TTC549 (cell line): ENCODE measurements around the gene TAGLN.
A peak's percentile ranks its signal among the peaks of the same experiment; 100 is the strongest.

Experiments
- FAIRE-seq: peaks from 2 replicates; lab custom pipeline; 2012; peaks lifted over from hg19 to GRCh38; lab: Jason Lieb, UNC

TAGLN gene

DNA sequence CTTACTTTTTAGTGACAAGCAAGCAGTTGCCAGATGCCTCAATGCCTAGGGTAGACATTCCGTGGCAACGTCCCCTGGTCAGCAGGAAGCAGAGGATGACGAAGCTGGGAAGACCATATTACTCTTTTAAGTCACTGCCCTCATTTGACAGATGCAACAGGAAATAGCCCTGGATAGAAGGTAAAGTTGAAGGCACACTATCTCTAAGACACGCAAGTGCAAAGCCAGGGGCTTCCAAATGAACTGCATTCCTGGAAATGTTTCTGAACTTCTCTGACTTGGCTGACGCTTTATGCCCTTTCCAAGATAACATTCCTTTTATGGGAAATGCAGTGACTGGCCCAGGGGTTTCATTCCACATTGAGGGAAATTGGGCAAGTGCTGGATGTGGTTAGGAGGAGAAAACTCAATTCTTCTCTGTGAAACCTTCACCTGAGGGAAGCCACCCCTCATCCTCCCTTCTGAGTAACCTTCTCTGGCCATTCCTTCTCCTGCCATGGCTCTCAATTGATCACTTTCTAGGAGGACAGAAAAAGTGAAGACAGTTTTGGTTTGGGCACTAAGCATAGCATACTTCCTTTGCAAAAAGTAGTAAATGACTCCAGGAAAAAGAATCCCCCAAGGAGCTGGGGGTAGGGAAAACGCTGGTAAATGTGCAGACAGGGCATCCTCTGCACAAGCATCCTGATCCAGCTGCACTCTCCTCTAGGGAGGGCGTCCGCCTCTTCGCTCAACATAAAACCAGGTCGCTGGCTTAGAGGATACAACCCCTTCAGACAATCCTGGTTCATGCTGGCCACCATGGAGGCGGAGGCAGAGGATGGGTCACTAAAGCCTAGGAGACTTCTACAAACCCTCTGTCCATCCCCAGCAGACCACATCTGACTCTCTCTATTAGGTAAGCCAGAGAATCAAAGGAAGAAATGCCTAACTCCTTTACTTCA is 18.2 kb downstream of the TAGLN start:
- FAIRE-seq, result no peak

DNA sequence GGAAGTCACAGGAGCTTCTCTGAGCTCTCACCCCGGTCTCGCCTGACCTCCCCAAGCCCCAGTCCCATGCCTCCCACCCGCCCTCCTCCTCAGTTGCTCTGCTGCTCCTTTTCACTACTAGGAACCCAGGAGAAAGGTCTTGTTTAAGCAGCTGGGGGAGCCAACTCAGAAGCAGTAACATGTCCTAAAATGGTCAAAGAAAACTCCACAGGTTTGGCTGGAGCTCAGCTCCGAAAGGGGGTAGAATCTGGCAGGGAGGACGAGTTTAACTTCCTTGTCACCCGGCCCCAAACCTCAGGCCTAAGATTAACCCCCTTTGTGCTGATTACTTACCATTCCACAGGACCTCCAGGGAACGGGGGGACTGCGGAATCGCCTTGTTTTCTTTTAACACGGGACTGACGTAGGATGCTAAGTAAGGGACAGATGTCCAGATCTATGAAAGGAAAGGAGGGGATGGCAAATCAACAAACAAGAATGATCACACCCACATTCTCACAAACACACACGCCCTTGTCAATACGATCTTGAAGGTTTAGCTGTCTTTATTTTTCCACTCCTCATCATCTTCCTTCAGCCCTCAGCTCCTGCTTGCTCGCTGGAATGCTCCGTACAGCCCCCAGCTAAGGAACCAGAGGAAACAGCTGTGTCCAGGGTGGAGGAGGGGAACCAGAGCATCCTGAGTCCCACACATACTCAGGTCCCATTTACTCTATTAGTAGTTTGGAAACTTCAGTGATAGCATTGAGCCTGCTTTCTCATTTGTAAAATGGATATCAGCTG is 19.2 kb downstream of the TAGLN start:
- no peak for FAIRE-seq

DNA sequence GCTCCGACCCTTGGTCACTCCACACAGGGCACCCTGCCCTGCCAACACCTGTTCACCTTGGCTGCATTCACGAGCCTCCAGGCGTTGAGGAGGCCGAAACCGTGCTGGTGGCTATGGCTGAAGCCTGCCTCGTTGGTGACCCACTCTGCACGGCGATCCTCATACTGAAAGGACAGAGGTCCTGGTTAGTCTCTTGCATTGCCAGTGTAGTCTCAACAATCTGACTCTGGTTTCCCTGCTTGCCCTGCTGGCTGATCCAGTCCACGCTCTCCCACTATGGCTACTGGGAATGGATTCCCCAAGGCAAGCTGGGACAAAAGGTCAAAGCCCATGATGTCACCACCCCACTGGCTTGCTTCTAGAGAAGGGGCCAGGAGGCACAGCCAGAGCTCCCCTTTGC is 19.8 kb downstream of the TAGLN start:
- FAIRE-seq, result no peak

- FAIRE-seq, result no peak
Measured at GRCh38 chr11:117219455-117219854, 20.3 kb downstream of the TAGLN start.

DNA sequence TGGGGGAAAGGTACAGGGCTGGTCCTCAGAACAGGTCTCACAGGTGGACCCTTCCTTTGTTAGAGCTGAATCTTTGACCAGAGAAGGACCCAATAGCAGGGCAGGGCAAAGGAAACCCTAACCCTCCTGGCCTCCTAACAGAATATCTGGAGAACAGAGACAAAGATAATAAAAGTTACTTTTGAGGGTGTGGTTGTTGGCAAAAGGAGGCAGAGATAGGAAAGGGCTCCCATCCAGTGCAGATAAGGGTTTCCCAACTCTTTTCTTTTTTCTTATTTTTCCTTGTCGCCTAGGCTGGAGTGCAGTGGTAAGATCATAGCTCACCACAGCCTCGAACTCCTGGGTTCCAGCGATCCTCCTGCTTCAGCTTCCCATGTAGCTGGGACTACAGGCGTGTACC is 20.8 kb downstream of the TAGLN start:
- no peak for FAIRE-seq

GRCh38 chr11:117220568-117220967 is 21.4 kb downstream of the TAGLN start:
- no peak for FAIRE-seq

DNA sequence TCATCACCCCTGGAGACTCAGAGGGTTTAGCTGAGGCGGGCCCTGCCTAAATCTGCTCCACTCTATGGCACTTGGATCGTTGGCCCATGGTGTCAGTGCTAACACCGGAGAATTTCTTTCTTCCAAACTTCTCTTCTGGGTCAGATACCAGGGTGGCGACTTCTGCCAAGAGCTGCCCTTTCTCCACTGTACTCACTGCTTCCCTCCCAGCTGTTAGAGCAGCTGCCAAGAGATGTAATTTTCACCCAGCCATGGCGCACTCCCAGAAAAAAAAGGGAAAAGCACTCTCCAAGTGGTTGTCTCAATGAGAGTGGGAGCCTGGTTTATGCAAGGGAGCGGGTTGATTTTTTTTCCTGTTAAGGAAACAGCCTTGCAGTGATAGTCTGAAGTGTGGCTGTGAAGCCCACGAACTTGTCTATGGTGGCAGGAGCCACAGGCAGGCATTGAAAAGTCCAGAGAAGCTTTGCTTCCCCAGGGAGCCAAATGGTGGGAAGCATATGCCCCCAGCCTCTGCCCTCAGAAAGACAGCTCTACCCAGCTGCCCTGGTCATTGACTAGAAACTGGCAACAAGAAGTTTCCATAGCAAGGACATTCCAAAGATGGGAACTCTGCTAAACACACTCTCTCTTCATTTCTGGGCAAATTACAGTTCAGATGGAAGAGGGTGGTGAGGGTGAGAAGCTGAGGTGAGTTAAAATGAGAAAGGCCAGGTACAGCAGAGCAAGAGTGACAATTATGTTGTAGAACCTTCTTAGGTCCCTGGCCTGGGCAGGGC is 22.0 kb downstream of the TAGLN start:
- no peak for FAIRE-seq

- FAIRE-seq, result no peak
Measured at GRCh38 chr11:117221775-117222517, 22.8 kb downstream of the TAGLN start.

GRCh38 chr11:117222991-117223740 is 24.0 kb downstream of the TAGLN start:
- no peak for FAIRE-seq

DNA sequence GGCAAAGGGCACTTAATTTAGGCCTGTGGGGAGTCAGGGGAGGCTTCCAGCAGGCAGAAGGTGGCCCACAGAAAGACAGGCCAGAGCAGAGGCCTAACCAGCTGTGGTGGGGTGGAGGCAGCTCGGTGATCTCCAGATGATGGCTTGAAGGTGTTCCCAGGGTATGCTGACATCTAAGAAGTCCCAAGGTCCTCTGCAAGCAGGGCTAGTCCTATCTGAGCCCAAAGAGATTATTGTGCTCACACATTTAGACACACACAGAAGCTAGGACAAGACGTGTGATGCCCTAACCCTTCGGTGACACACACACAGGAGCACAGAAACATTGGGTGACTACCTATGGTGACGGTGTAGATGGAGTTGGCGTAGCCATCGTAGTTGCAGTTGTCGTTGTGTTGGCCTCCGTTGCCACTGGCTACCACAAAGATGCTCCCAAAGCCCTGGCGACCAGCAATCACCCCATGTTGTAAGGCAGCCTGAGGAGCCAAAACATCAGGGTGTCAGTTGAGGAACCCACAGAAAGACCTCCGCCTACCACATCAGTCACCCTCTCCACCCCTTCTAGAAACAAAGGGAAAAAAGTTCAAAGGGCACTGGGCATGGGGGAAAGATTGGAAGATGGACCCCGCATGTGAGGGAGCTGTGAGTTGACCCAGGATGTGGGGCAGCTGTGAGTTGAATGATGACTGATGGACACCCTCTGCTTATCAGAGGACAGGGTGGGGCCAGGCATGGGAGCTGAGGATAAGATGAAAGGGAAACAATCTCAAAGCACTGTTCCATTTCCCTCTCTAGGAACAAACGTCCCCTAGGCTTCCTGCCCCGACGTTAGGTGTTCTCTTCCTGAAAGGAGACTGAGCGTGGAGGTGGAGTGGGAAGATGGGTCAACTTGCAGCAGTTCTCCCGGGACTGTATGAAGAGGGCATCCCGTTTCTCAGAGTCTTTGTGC is 24.8 kb downstream of the TAGLN start:
- no peak for FAIRE-seq

GRCh38 chr11:117225553-117226170 is 26.5 kb downstream of the TAGLN start:
- no peak for FAIRE-seq

DNA sequence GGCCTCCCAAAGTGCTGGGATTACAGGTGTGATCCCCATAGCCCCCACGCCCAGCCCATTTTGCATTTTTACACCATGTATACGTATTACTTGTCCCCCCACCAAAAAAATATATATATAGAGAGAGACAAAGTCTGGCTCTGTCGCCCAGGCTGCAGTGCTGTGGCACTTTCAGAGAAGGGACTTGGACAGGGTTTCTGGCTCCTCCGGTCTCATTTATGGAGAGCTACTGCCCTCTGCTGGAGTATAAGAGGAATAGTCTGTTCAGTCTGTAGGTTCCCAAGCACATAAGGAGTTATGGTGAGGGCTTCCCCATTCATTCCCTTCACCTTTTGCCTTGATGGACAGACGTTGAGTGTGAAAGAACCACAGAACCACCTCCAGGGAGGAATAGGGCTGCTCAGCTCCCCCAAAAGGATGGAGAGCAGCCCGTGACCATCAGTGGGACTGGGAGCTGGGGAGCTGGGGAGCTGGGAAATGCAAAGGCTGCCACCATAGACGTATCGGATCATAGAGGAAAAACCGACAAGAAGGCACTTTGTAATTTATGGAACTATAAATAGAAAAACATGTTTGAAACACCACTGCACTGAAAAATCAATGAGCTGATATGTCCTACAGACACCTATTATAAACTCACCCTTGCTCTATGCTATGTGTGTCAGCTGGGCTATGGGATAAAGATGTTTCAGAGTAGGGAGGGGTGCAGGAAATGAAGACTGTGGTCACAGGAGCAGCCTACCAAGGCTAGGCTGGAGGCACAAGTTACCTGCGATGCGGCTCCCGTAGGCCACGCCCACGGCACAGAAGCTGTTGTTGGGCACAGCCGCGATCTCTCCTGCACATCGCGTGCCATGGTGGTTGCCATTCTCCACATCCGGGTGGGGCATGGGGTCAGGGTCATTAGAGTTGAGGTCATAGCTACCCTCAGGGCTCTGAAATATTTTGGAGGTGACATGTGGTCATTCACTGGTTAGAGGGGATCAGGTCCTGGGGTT is 27.5 kb downstream of the TAGLN start:
- peak; percentile 81 for FAIRE-seq

DNA sequence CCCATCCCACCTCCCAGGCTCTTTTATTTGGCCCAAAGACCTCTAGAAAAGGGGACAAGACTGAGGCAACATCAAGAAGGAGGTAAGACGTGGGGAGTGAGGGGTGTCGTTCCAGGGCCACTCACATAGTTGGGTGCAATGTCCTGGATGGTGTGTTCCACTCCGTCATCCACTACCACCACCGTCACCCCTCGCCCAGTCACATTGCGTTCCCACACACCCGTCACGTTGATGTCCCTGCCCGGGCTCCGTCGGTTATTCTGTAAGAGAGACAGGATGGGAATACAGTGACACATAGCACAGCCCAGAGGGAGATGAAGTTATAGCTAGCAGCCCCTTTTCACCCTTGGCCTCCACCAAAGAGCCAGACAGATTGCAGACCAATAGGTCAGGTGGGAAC is 28.9 kb downstream of the TAGLN start:
- FAIRE-seq, result no peak

- FAIRE-seq, result no peak
Measured at GRCh38 chr11:117229411-117229810, 30.2 kb downstream of the TAGLN start.

- FAIRE-seq, result no peak
Measured at GRCh38 chr11:117229931-117230285, 30.7 kb downstream of the TAGLN start.

DNA sequence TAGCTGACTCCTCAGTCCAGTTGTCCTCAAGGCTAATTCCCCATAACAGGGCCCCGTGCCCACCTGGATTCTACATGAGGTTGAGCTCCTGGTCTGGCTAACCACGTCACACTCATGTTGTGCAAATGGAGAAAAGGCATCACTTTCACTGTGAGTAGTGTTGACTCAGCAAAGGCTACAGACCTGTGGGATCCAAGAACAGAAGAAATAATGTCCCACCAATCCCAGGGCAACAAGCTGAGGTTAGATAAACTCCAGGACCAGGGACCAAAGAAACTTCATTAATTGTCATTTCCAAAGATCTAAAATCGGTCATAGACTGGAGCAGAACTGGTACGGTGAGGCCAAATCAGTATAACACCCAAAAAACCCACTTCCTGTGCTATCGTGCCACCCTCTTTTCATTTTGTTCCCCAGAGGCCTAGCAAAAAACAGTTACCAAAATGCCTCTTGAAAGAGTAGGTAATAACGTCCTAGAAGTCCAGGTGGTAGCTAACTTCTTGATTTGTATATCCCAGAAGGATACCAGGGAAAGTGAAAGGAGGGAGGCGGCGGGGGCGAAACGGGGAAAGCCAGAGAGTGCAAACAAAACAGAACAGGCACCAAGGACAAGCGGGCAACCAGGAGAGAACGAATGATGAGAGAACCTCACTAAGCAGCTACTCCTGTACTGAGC is 31.3 kb downstream of the TAGLN start:
- FAIRE-seq, result no peak

GRCh38 chr11:117230999-117231841 is 32.0 kb downstream of the TAGLN start:
- no peak for FAIRE-seq
